Epithelial cell of proximal tubule (primary cell): ENCODE data around the gene IQSEC1. TPM values are rescaled to one million over a fixed set of nuclear protein-coding genes. Genes with fewer than 3 reads are reported as not detected.

ENCODE experiments used
- DNase-seq: peaks from one replicate; pipeline ENCODE4 v3.0.0-alpha.2; 2011; ENCODE audit warnings: low read depth
- H3K4me3 ChIP-seq: 2 replicates; pipeline ENCODE4 v1.5.1; 2011; ENCODE audit warnings: low read depth, mild to moderate bottlenecking, low read length
- CTCF ChIP-seq: conservative IDR thresholded peaks from 2 replicates; pipeline ENCODE4 v1.5.1; 2012; ENCODE audit warnings: low read depth, mild to moderate bottlenecking, low read length
- total RNA-seq: library from RNA; depleted of rRNA; stranded (reverse); fragments of >200 nt; gene quantifications from 2 replicates; pipeline ENCODE4 v1.2.3, GENCODE V29; 2015

IQSEC1 gene
- total RNA-seq, 1 donor from 2014 or later, result 8.8 TPM

- no peak overlapping the region for H3K4me3 ChIP-seq
- DNase-seq, result no peak
- TF ChIP-seq CTCF, result no peak
Observed at GRCh38 chr3:12991861-12992281, 81.4 kb downstream of the IQSEC1 start.

DNA sequence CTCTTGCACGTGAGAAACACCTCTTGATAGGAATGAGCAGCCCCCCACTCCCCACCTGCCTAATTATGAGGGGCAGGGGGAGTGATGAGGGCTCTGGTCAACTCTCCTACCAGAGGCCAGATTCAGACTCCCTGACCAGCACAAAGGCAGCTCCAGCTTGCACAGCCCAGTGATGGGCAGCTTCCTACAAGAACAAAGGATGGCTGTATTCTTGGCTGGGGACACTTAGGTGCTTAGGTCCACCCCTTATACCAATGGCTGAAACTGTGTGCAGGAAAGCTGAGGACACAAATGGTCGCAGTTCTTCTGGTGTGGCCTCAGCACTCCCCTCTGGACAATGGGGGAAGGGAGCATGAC lies 81.8 kb downstream of the IQSEC1 start:
- TF ChIP-seq CTCF, result no peak
- DNase-seq, result no peak

DNA sequence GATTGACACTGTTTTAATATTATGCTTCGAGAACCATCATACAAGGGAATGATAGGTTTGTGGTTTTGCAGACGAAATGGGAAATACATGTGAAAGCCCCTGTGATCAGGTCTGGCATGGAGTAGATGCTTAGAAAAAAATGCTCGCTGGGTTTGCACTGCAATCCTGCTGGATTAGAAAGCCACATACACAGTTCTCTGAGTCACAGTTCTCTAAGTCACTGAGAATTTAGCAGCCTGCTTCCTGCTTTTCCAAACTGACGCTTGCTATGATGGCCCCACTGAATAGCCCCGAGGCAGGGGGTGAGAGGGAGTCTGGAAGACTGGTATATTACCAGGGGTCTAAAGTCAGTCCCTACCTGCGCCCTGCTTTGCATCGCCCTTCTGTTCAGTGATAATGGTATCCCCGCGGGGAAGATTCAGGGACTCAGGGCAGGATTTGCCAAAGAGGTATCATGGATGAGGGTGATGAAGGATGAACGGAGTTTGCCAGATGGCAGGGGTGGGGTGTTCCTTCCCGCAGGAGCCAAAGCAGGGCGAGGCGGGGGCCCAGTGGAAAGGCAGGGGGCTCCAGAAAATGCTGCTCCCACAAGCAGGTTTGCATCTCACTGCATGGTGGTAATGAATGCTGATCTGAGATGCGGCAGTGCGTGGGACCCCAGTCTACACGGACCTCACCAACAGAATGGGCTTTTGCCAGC lies 82.3 kb downstream of the IQSEC1 start:
- H3K4me3 ChIP-seq, result no peak overlapping the region
- no peak for TF ChIP-seq CTCF
- DNase-seq, result no peak

More for the DNA sequence above, 81.8 kb downstream of the IQSEC1 start:
- H3K4me3 ChIP-seq, result no peak overlapping the region

DNA sequence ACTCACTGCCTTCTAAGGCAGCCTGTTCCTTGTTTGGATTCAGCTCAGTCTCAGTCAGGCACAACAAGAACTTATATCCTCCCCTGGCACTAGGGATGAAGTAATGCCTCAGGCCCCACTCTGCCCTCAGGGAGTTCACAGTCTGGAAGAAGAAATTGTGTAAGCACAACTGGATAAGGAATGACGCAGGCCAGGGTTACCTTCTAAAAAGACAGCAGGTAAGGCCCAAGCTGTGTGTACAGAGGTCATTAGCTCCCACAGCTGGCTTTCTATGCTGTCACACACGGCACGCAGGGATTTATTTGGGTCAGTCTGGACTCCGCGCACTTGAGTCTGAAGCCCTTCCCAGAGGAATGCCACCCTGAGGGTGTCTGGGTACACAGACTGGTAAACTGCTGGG lies 82.9 kb downstream of the IQSEC1 start:
- no peak for TF ChIP-seq CTCF
- H3K4me3 ChIP-seq, result no peak overlapping the region
- DNase-seq, result no peak

DNA sequence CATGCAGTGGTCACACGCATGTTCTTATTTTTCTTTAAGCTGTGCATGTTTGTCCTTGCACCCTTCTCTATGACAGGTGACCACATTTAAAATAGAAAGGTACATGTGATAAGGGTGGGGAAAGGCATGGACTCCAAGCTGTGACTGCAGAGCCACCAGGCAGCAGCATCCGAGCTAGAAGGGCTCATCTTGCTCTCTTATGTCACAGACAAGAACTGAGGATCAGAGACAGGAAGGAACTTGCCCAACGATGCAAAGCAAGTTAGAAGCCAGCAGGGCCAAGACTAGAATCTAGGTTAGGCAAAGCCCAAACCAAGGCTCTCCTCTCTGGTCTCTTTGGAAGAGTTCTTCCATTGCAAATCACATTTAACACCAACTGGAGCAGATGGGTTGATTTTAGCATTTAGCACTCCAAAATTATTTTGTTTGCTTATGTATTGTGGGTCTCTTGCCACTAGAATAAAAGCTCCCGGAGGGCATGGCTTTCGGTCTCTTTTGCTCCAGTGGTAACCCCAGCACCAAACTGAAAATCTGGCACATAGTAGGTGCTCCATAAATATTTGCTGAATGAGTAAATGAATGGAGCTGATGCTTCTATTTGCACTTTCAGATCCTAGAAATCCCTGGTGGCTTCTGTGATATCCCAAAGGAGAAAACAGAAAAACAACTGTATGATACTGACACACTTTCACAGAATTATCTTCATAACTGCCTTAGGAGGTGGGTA lies 84.3 kb downstream of the IQSEC1 start:
- no peak for TF ChIP-seq CTCF
- H3K4me3 ChIP-seq, result no peak overlapping the region
- DNase-seq, result no peak

DNA sequence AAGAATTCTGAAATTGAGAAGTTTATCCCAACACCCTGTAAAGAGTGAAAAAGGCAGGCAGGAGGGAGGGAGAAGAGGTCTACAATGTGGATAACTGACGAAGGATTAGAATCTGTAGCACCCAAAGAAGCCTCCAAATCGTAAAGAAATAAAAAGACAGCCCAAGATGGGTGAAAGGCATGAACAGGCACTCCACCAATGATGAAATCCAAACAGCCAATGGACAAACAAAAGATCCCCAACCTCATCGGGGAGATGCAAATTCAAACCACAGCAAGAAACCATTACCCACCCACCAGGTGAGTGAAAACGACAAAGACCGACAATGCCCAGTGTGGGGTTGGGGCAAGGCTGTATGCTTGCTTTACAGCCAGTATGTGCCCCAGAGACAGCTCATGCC lies 85.6 kb downstream of the IQSEC1 start:
- H3K4me3 ChIP-seq, result no peak overlapping the region
- DNase-seq, result no peak
- TF ChIP-seq CTCF, result no peak

DNA sequence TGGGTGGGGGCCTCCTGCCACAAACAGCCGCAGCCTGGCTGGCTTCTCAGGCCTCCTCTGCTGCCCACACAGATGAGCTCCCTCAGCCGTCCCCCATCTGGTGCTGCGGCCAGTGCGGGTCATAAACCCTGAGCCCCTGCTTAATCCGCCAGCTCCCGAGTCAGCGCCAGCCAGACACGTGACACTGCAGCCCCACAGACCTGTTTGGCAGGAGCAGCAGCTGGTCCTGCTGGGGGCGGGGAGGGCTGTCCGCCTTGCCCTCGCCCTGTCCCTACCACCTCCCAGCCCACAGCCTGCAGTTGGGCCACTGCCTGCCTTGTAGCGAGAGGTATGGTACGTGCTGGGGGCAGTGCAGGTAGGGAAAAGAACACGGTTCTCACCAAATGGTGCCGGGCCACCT lies 86.2 kb downstream of the IQSEC1 start:
- H3K4me3 ChIP-seq, result no peak overlapping the region
- DNase-seq, result no peak
- no peak for TF ChIP-seq CTCF
